A549 (cell line): ENCODE measurements around the gene HOXD1.

Experiments
- CBX8 ChIP-seq: fragments of 200-600 bp; sonication (generic); IDR thresholded peaks from 2 replicates; pipeline ENCODE4 v1.6.1; 2016
- CEBPB ChIP-seq, 2 experiments: fragments of >200 bp in 1 of 2; sonication (Bioruptor Twin) in 1 of 2; formaldehyde crosslinking in 1 of 2; IDR thresholded peaks; 2 replicates each; pipeline ENCODE4 v1.6.1; 2012 to 2016
- ESRRA ChIP-seq: fragments of 150-350 bp; IDR thresholded peaks from 2 replicates; pipeline ENCODE4 v1.6.1; 2014; ENCODE audit warnings: mild to moderate bottlenecking, low read length, borderline replicate concordance
- RFX5 ChIP-seq: fragments of 450-650 bp; IDR thresholded peaks from 2 replicates; pipeline ENCODE4 v1.7.1; 2014; ENCODE audit warnings: antibody characterized with exemption, mild to moderate bottlenecking, moderate library complexity
- TFCP2L1 ChIP-seq: fragments of 250-450 bp; sonication (Bioruptor Pico); IDR thresholded peaks from 2 replicates; pipeline ENCODE4 v1.5.0; 2021; ENCODE audit warnings: mild to moderate bottlenecking
- TF ChIP-seq, protein P1 (sequence below): fragments of >200 bp; sonication (Bioruptor Twin); formaldehyde crosslinking; IDR thresholded peaks from 3 replicates; pipeline ENCODE4 v1.5.1; 2016
- TF ChIP-seq, protein P2 (sequence below): fragments of 450-650 bp; IDR thresholded peaks from 2 replicates; pipeline ENCODE4 v1.6.1; 2014; ENCODE audit warnings: antibody characterized with exemption
- TF ChIP-seq, protein P3 (sequence below): IDR thresholded peaks from 2 replicates; pipeline ENCODE4 v1.6.1; 2012

DNA sequence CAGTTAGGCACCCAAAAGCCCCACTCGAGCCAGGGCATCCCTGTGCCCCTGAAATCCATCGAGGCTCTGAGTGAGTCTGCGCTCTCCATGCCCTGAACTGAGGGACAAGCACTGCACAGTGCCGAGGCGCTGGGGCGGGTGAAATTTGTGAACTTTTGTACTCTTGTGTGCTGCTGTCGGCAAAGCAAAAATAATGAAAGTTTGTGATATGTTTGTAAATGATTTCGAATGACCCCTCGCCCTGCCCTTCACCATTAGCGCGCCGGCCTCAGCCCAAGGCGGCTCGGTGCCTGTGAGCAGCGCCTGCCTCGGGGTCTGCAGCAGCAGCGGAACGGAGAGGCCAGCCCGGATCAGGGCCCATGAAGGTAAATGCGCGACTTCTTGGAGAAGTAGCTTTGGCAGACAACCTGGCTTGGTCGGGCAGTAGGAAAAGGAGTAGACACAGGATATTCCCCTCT lies 39.0 kb upstream of the HOXD1 start:
- no peak for TF ChIP-seq TFCP2L1 (CRISPR knock-in tag)
- TF ChIP-seq, protein P1, sequence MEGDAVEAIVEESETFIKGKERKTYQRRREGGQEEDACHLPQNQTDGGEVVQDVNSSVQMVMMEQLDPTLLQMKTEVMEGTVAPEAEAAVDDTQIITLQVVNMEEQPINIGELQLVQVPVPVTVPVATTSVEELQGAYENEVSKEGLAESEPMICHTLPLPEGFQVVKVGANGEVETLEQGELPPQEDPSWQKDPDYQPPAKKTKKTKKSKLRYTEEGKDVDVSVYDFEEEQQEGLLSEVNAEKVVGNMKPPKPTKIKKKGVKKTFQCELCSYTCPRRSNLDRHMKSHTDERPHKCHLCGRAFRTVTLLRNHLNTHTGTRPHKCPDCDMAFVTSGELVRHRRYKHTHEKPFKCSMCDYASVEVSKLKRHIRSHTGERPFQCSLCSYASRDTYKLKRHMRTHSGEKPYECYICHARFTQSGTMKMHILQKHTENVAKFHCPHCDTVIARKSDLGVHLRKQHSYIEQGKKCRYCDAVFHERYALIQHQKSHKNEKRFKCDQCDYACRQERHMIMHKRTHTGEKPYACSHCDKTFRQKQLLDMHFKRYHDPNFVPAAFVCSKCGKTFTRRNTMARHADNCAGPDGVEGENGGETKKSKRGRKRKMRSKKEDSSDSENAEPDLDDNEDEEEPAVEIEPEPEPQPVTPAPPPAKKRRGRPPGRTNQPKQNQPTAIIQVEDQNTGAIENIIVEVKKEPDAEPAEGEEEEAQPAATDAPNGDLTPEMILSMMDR = no peak
- no peak for TF ChIP-seq CBX8
- TF ChIP-seq, protein P2, sequence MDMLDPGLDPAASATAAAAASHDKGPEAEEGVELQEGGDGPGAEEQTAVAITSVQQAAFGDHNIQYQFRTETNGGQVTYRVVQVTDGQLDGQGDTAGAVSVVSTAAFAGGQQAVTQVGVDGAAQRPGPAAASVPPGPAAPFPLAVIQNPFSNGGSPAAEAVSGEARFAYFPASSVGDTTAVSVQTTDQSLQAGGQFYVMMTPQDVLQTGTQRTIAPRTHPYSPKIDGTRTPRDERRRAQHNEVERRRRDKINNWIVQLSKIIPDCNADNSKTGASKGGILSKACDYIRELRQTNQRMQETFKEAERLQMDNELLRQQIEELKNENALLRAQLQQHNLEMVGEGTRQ = no peak
- TF ChIP-seq ESRRA = no peak
- TF ChIP-seq, protein P3, sequence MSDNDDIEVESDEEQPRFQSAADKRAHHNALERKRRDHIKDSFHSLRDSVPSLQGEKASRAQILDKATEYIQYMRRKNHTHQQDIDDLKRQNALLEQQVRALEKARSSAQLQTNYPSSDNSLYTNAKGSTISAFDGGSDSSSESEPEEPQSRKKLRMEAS = no peak
- no peak for TF ChIP-seq CEBPB (IDR thresholded peaks at IDR 0.05)
- no peak for TF ChIP-seq RFX5
